ENCODE results near the gene ZNF90. TPM values are rescaled to one million over a fixed set of nuclear protein-coding genes. Genes with fewer than 3 reads are reported as not detected.

Gene ZNF90
- total RNA-seq, 2 donors from 2014 or later, result 1.7 to 2.0 TPM

Other genes starting within 250 kb of the ZNF90 start
- 1 to 10 TPM; 6.3 to 8.2 TPM for gene ZNF253, start 212.1 kb upstream of the ZNF90 start, total RNA-seq
- gene ZNF93, start 177.1 kb upstream of the ZNF90 start, total RNA-seq, result 1 to 10 TPM; 2.7 to 3.4 TPM
- gene ZNF682, start 38.5 kb upstream of the ZNF90 start, total RNA-seq, result 1 to 10 TPM; 3.5 to 3.7 TPM
- gene ZNF486, start 89.2 kb downstream of the ZNF90 start, total RNA-seq, result 1 to 10 TPM; 3.0 to 3.2 TPM

All from left cardiac atrium (tissue), 2 donors.